NCI-H226 (cell line): ENCODE results near the gene ENPP5.
"Not testable (repeated sequence)": the region's sequence is repeated elsewhere in the genome, so short reads cannot be mapped to it uniquely, and the experiment has no call there.

ENCODE experiments used
- DNase-seq: peaks from one replicate; pipeline ENCODE4 v3.0.0-alpha.2; 2015

The ENPP5 gene

GRCh38 chr6:46172176-46172575 is 1.4 kb upstream of the ENPP5 start:
- no peak for DNase-seq

- DNase-seq, result no peak
These were observed 10.7 kb downstream of the ENPP5 start for GRCh38 chr6:46160102-46160501.

- no peak for DNase-seq
These were observed 11.6 kb downstream of the ENPP5 start for GRCh38 chr6:46159229-46159628.

GRCh38 chr6:46156701-46157100 is 14.1 kb downstream of the ENPP5 start:
- no peak for DNase-seq

GRCh38 chr6:46149066-46149465 is 21.7 kb downstream of the ENPP5 start:
- not testable (repeated sequence) for DNase-seq

GRCh38 chr6:46144270-46144669 is 26.5 kb downstream of the ENPP5 start:
- DNase-seq, result no peak

- DNase-seq, result no peak
These were observed 32.5 kb downstream of the ENPP5 start for GRCh38 chr6:46138281-46138680.

- no peak for DNase-seq
These were observed 33.4 kb downstream of the ENPP5 start for GRCh38 chr6:46137387-46137786.

- DNase-seq, result no peak
These were observed 33.9 kb downstream of the ENPP5 start for GRCh38 chr6:46136831-46137230.

GRCh38 chr6:46135176-46135575 is 35.6 kb downstream of the ENPP5 start:
- no peak for DNase-seq

GRCh38 chr6:46134216-46134615 is 36.6 kb downstream of the ENPP5 start:
- DNase-seq, result no peak

- not testable (repeated sequence) for DNase-seq
These were observed 39.5 kb downstream of the ENPP5 start for GRCh38 chr6:46131291-46131690.

GRCh38 chr6:46130666-46131065 is 40.1 kb downstream of the ENPP5 start:
- no peak for DNase-seq

GRCh38 chr6:46129629-46130511 is 40.9 kb downstream of the ENPP5 start, which contains the start of gene ENPP4:
ENPP4 (plus strand) TSS chr6:46129989; CDS start chr6:46139584, 9,595 bp downstream.
- DNase-seq, result peak; percentile 85

- no peak for DNase-seq
These were observed 41.5 kb downstream of the ENPP5 start for GRCh38 chr6:46129291-46129628.

GRCh38 chr6:46128476-46128875 is 42.3 kb downstream of the ENPP5 start:
- no peak for DNase-seq

- not testable (repeated sequence) for DNase-seq
These were observed 51.1 kb downstream of the ENPP5 start for GRCh38 chr6:46119679-46120078.

- DNase-seq, result no peak
These were observed 51.9 kb downstream of the ENPP5 start for GRCh38 chr6:46118836-46119235.

- no peak for DNase-seq
These were observed 52.6 kb downstream of the ENPP5 start for GRCh38 chr6:46118157-46118556.

GRCh38 chr6:46116289-46116688 is 54.5 kb downstream of the ENPP5 start:
- no peak for DNase-seq

- DNase-seq, result no peak
These were observed 55.1 kb downstream of the ENPP5 start for GRCh38 chr6:46115634-46116033.

GRCh38 chr6:46113370-46113769 is 57.4 kb downstream of the ENPP5 start:
- no peak for DNase-seq
